ENCODE data around the gene CPVL.

DNA sequence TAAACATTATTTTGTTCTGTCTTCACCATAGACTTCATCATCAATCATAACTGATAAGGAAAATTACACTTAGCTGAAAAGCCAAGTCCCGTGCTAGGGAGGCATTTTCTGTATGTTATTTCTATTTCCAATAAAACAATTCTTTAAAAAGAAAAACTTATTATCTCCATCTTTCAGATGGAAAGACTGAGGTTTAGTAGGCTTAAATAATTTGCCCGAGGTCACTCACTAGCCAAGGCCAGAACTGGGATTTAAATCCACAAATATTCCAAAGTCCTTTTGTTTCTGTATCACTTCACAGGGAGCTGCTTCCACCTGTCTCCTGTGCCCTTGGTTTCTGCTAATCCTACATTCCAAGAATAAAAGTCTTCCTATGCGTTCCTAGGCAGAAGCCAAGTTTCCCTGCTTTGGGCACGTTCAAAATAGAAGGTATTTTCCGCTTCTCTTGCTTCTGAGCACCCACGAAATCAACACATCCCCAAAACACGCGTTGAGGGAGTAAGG lies 732 bp downstream of the CPVL start:
- TF ChIP-seq, protein P1, sequence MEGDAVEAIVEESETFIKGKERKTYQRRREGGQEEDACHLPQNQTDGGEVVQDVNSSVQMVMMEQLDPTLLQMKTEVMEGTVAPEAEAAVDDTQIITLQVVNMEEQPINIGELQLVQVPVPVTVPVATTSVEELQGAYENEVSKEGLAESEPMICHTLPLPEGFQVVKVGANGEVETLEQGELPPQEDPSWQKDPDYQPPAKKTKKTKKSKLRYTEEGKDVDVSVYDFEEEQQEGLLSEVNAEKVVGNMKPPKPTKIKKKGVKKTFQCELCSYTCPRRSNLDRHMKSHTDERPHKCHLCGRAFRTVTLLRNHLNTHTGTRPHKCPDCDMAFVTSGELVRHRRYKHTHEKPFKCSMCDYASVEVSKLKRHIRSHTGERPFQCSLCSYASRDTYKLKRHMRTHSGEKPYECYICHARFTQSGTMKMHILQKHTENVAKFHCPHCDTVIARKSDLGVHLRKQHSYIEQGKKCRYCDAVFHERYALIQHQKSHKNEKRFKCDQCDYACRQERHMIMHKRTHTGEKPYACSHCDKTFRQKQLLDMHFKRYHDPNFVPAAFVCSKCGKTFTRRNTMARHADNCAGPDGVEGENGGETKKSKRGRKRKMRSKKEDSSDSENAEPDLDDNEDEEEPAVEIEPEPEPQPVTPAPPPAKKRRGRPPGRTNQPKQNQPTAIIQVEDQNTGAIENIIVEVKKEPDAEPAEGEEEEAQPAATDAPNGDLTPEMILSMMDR (IDR thresholded peaks at IDR 0.05): no peak
- no peak for TF ChIP-seq ZFX (IDR thresholded peaks at IDR 0.05; ENCODE audit: borderline replicate concordance)
